Neural crest cell (in vitro differentiated cells): ENCODE results near the gene EFEMP1. TPM values are rescaled to one million over a fixed set of nuclear protein-coding genes. Genes with fewer than 3 reads are reported as not detected.

Experiments
- DNase-seq: peaks from one replicate; pipeline ENCODE4 v3.0.0; 2021; ENCODE audit warnings: low read depth, mixed read lengths, low spot score
- H3K27ac Mint-ChIP-seq: one replicate; pipeline ENCODE4 v1.8.0; 2021; ENCODE audit warnings: mild to moderate bottlenecking, mixed read lengths; ENCODE audit not compliant: unreplicated experiment
- H3K27me3 Mint-ChIP-seq: 2 replicates; pipeline ENCODE4 v1.8.0; 2021; ENCODE audit warnings: low read depth, mild to moderate bottlenecking, mixed read lengths
- H3K36me3 Mint-ChIP-seq: 2 replicates; pipeline ENCODE4 v1.8.0; 2021; ENCODE audit warnings: low read depth, mild to moderate bottlenecking, mixed read lengths
- H3K4me1 Mint-ChIP-seq: 2 replicates; pipeline ENCODE4 v1.8.0; 2021; ENCODE audit warnings: mixed read lengths
- H3K4me3 Mint-ChIP-seq: one replicate; pipeline ENCODE4 v1.8.0; 2021; ENCODE audit warnings: mild to moderate bottlenecking, mixed read lengths
- H3K9me3 Mint-ChIP-seq: 2 replicates; pipeline ENCODE4 v1.8.0; 2021; ENCODE audit warnings: mixed read lengths
- total RNA-seq: library from RNA; stranded (reverse); gene quantifications from 2 replicates; pipeline ENCODE4 v1.2.1, GENCODE V29; 2021
- TF ChIP-seq, protein P1 (sequence below): fragments of 200-600 bp; sonication (generic); conservative IDR thresholded peaks from 2 replicates; pipeline ENCODE4 v1.5.0; 2021; ENCODE audit warnings: antibody characterized with exemption, mild to moderate bottlenecking

Gene EFEMP1
- total RNA-seq, 1 donor from 2014 or later = 4.1 TPM

DNA sequence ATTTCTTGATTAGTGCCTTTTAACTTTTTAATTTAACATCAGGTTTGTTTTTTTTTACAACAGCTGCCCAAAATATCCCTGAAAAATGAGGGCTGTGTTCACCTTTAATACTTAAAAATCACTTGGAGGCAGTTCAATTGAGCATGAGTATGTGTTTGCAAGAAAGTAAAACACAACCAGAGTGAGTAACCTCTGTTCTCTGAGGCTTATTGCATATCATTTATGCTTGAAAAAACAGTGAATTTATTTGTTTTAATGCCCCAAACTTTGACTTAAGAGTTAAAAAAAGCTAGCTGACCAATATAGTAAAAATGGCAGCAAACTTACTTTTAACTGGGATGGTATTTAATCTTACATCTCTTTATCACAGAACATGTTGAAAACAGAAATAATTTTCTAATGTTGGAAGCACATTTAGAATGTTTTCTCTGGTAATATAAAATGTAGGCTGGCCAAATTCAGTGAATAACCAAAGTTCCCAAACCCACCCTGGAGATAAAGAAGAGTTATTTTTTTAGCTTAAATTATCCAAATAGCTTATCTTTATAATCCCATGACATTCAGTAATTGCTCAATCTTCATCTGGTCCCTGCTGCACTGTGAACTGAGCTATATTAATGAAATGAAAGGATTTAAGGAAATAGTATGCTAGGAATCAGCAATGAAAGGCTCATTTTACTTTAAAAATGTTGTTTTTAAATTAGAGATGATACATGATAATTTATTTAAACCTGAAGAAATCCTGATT is 24.8 kb upstream of the EFEMP1 start:
- H3K4me1 Mint-ChIP-seq = no peaks in the 10 kb centered on the region
- H3K27me3 Mint-ChIP-seq = peaks cover 3% of the 10 kb centered on the region
- no peak overlapping the region for H3K4me3 Mint-ChIP-seq
- TF ChIP-seq, protein P1, sequence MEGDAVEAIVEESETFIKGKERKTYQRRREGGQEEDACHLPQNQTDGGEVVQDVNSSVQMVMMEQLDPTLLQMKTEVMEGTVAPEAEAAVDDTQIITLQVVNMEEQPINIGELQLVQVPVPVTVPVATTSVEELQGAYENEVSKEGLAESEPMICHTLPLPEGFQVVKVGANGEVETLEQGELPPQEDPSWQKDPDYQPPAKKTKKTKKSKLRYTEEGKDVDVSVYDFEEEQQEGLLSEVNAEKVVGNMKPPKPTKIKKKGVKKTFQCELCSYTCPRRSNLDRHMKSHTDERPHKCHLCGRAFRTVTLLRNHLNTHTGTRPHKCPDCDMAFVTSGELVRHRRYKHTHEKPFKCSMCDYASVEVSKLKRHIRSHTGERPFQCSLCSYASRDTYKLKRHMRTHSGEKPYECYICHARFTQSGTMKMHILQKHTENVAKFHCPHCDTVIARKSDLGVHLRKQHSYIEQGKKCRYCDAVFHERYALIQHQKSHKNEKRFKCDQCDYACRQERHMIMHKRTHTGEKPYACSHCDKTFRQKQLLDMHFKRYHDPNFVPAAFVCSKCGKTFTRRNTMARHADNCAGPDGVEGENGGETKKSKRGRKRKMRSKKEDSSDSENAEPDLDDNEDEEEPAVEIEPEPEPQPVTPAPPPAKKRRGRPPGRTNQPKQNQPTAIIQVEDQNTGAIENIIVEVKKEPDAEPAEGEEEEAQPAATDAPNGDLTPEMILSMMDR = no peak
- no peak for DNase-seq
- H3K9me3 Mint-ChIP-seq = peaks cover 4% of the 10 kb centered on the region
- no peaks in the 10 kb centered on the region for H3K36me3 Mint-ChIP-seq
- H3K27ac Mint-ChIP-seq = no peak overlapping the region

DNA sequence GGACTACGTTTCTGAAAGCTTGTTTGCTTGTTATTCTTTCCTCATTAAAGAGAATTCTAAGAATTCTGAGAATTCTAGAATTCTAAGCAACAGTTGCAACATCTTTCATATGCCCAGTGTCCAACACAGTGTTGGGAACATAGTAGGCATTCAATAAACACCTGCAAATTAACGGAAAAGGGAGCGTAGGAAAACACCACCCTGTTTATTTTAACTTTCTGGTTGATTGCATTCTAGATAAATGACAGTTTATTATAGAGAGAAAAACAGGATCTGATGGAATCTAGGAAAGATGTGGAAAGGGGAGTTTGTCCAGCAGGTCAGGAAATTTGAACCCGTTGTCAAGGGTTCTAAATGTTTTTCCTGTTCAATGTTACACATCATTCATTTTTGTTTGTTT is 24.2 kb upstream of the EFEMP1 start:
- no peaks in the 10 kb centered on the region for H3K36me3 Mint-ChIP-seq
- H3K9me3 Mint-ChIP-seq = peaks cover 4% of the 10 kb centered on the region
- H3K27me3 Mint-ChIP-seq = peaks cover 3% of the 10 kb centered on the region
- H3K27ac Mint-ChIP-seq = no peak overlapping the region
- TF ChIP-seq, protein P1 = no peak
- H3K4me1 Mint-ChIP-seq = no peaks in the 10 kb centered on the region
- no peak overlapping the region for H3K4me3 Mint-ChIP-seq
- DNase-seq = no peak

DNA sequence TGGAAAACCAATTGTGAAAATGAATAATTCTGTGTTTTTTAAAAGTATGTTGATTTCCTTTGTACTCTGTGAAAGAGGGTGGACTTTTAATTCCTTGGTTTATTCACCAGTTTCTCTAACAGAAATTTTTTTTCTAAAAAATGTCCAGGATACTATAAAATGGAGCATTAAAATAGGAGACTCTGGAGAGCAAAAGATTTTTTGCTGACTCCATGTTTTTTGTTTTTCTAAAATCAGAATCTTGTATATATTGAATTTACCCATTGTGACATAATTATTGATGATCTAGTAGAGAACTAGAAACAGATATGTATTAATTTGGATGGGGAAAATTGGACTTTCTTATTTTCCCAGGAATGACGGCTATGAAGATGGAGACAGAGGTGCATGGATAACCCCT is 23.2 kb upstream of the EFEMP1 start:
- Mint-ChIP-seq H3K4me1 (no peaks in the 10 kb centered on the region), H3K4me3 (no peak overlapping the region), H3K36me3 (no peaks in the 10 kb centered on the region), H3K27me3 (no peaks in the 10 kb centered on the region), H3K27ac (no peak overlapping the region), H3K9me3 (peaks cover 4% of the 10 kb centered on the region)
- DNase-seq = no peak
- TF ChIP-seq, protein P1 = no peak

DNA sequence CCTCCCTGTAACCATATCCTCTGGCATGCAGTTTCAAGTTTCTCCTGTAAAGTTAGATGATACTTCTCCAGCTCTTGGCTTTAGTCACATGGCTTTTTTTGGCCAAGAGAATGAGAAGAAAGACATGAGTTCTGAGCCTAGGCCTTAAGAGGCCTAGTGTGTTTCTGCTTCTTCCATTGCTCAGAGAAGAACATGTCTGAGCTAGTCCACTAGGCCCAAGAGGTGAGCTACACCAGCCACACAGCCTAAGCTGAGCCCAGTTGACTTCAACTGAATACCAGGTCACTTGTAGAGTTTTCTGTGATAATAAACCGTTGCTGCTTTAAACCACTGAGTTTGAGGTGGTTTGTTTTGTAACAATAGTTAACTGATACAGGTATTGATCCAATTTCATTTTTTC is 19.9 kb upstream of the EFEMP1 start:
- H3K4me3 Mint-ChIP-seq = no peak overlapping the region
- DNase-seq = no peak
- H3K4me1 Mint-ChIP-seq = no peaks in the 10 kb centered on the region
- no peaks in the 10 kb centered on the region for H3K36me3 Mint-ChIP-seq
- H3K9me3 Mint-ChIP-seq = peaks cover 4% of the 10 kb centered on the region
- no peaks in the 10 kb centered on the region for H3K27me3 Mint-ChIP-seq
- TF ChIP-seq, protein P1 = no peak
- H3K27ac Mint-ChIP-seq = no peak overlapping the region

DNA sequence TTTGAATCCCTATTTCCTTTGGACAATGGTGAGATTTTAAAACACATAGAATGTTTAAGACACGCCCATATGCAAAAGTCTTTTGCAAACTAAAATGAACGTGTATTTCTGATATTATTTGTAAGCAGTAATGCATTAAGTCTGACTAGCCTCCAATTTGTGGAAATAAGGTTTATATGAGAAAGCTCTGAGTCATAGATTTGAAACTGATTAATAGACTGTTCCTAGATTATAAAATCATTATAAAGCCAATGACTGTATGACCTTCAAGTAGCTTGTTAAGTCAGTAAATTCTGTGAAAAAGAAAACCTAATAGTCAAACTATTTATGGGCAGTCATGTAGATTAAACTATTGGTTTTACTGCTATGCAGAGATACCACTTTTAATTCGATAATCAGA is 12.8 kb upstream of the EFEMP1 start:
- no peak overlapping the region for H3K27ac Mint-ChIP-seq
- no peaks in the 10 kb centered on the region for H3K9me3 Mint-ChIP-seq
- no peaks in the 10 kb centered on the region for H3K4me1 Mint-ChIP-seq
- H3K27me3 Mint-ChIP-seq = peaks cover 5% of the 10 kb centered on the region
- H3K36me3 Mint-ChIP-seq = no peaks in the 10 kb centered on the region
- H3K4me3 Mint-ChIP-seq = no peak overlapping the region
- TF ChIP-seq, protein P1 = no peak
- no peak for DNase-seq
